HG03565 (cell line): ENCODE results near the gene RPL22L1.
A peak's percentile ranks its signal among the peaks of the same experiment; 100 is the strongest.
"Not testable (repeated sequence)": the region's sequence is repeated elsewhere in the genome, so short reads cannot be mapped to it uniquely, and the experiment has no call there.

Experiments used
- ATAC-seq: cut with Tn5 transposase; IDR thresholded peaks from one replicate; pipeline ENCODE4 v1.9.1; 2021; ENCODE audit warnings: mild to moderate bottlenecking, moderate library complexity; ENCODE audit not compliant: unreplicated experiment

RPL22L1 gene

DNA sequence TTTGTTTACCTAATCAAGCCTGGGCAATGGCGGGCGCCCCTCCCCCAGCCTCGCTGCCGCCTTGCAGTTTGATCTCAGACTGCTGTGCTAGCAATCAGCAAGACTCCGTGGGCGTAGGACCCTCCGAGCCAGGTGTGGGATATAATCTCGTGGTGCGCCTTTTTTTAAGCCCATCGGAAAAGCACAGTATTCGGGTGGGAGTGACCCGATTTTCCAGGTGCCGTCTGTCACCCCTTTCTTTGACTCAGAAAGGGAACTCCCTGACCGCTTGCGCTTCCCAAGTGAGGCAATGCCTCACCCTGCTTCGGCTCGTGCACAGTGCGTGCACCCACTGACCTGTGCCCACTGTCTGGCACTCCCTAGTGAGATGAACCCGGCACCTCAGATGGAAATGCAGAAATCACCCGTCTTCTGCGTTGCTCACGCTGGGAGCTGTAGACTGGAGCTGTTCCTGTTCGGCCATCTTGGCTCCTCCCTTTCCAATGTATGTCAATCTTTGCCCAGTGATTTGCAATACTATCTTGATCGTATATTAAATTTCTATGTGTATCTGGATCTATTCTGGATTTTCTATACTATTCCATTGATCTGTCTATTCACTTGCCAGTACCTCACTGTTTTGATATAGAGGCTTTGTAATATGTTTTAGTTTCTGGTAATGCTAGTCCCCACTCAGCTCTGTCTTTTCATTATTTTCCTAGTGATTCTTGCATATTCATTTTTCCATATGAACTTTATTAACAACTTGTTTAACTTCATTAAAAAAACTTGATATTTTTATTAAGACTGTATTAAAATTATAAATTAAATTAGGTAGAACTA lies 14.3 kb upstream of the RPL22L1 start:
- not testable (repeated sequence) for ATAC-seq

DNA sequence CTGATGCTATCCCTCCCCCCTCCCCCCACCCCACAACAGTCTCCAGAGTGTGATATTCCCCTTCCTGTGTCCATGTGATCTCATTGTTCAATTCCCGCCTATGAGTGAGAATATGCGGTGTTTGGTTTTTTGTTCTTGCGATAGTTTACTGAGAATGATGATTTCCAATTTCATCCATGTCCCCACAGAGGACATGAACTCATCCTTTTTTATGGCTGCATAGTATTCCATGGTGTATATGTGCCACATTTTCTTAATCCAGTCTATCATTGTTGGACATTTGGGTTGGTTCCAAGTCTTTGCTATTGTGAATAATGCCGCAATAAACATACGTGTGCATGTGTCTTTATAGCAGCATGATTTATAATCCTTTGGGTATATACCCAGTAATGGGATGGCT lies 8.7 kb upstream of the RPL22L1 start:
- ATAC-seq, result not testable (repeated sequence)

DNA sequence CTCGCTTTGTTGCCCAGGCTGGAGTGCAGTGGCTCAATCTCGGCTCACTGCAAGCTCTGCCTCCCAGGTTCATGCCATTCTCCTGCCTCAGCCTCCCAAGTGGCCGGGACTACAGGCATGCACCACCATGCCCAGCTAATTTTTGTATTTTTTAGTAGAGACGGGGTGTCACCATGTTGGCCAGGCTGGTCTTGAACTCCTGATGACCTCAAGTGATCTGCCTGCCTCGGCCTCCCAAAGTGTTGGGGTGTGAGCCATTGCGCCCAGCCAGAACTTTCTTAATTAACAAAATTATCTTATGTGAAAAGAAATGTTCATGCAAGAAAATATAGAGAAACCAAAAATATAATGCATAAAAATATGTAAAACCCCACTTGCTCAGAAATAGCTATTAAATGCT lies 7.3 kb upstream of the RPL22L1 start:
- not testable (repeated sequence) for ATAC-seq

DNA sequence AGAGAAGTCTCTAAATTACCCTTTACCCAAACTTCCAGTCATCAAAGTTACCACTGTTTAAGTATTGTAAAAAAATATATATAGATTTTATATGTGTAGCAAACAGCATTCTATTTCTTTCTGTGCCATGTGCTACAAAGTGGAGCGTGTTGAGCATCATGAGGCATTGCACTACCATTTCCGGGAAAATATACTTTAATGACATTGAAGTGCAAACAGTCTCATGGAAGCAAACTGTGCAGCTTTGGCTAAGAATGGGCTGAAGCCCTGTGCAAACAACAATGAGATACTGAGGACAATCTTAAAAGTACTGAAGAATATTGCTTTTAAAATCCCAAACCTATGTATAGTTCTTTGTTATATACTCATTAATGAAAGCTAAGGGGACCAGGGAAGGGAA lies 6.5 kb upstream of the RPL22L1 start:
- no peak for ATAC-seq

DNA sequence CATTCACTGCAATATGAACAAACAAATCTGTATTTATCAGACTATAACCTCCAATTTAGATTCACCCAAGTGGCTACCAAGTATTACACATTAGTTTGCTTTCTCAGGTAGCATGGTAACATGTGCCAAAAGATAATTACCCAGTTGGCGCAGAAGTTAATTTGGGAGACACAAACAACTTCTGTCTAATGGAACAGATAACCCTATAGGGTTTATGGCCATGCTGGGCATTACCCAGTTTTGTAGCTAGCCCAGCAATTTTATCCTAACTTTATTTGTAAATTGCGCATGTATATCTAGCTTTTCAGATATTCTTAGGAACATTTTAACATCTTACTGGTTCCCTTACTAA lies 780 bp downstream of the RPL22L1 start:
- ATAC-seq, result no peak

DNA sequence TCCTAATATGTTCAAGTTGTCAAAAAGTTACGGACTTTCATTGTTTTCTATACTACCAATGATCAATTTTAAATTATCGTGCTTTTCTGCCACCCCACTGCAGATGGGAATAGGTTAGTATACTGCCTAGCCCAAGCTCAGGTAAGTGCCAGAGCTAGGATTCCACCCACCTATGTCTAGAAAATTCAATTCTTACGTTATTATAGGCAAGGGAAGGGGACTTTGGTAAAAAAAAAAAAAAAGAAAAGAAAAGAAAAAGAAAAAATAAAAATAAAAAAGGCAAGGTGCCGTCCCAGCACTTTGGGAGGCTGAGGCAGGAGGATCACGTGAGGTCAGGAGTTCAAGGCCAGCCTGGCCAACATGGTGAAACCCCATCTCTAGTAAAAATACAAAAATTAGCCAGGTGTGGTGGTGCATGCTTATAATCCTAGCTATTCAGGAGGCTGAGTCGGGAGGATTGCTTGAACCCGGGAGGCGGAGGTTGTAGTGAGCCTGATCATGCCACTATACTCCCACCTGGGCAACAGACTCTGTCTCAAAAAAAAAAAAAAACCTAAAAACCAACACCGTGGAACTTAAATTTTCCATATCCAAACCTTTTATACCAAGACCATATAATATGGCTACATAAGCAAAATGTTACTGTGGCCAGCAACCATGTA lies 1.3 kb downstream of the RPL22L1 start:
- ATAC-seq, result no peak

DNA sequence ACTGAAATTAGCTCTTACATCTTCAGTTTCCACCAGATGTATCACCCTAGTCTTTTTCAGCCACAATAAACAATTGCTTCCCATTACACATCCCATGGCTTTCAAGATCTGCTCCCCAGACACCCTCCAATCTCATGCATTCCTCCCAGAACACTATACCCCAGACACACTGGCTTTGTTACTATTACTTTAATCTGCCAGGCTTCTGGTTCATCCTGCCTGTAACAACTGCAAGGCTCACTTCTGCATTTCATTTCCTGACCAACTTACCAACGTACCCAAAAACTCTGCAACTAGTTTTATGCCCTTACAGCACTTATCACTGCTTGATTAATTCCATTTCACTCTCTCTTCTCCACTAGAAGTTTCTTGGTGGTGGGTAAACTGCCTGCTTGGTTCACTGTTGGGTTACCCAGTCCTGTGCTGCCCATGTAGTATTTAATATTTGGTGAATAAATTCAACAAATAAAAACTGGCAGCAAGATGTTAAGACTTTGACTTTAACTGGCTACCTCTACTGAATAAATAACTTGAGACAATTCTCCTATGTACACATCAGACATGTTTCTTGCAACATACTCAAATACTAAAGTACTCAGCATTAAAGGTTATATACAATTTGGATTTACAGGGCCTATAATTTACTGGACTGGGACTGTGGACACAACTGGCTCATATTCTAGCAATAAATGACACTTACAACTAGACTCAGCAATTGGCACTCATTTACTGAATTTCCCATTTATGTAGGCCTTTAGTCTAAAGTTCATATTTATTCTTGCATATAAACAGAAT lies 2.7 kb downstream of the RPL22L1 start:
- peak; percentile 22 for ATAC-seq

DNA sequence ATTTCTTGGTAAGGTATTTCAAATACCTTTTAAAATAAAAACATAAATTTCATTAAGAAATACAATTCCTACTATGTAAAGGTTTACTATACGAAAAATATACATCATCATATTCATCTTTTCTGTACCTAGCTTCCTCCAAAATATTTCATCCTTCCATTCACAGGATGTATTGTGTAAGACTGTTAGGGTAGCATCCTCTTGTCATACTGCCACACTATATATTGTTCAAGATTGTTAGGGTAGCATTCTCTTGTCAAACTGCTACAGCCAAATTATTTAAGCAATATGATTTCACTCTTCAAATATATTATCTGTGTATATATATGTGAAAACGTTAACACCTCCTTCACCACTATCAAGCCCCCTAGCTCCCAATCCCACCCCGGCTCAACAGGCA lies 3.5 kb downstream of the RPL22L1 start:
- ATAC-seq, result no peak

DNA sequence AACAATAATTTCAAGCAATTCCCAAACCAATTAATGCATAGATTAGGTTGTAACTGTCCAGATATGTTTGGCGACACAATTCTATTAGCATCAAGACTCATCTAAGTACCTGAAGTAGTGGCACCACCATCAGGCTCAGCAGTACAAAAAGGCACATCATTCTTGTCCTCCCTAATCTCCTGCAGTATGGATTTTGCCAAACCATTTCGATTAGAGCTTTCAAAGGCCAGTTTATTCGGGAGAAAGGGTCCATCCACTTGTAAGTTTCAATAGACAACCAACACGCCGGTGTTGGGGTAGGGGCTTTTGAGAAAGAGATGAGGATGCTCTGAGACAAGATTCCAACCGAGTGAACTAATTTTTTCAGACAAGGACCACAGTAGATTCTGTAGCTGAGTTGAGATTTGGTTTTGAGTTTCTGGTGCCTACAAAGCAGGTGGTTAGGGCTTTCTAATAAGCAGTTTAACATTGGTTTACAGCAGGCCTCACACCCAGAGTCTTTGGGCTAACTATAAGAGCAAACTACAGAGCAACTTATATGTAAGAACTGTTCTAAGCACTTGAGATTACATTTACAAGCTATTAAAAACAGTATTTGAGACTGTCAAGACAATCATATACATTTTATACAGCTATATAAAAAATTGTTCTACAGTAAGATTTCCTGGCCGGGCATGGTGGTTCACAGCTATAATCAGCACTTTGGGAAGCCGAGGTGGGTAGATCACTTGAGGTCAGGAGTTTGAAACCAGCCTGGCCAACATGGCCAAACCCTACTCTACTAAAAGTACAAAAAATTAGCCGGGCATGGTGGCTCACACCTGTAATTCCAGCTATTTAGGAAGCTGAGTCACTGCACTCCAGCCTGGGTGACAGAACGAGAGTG lies 4.5 kb downstream of the RPL22L1 start:
- no peak for ATAC-seq

DNA sequence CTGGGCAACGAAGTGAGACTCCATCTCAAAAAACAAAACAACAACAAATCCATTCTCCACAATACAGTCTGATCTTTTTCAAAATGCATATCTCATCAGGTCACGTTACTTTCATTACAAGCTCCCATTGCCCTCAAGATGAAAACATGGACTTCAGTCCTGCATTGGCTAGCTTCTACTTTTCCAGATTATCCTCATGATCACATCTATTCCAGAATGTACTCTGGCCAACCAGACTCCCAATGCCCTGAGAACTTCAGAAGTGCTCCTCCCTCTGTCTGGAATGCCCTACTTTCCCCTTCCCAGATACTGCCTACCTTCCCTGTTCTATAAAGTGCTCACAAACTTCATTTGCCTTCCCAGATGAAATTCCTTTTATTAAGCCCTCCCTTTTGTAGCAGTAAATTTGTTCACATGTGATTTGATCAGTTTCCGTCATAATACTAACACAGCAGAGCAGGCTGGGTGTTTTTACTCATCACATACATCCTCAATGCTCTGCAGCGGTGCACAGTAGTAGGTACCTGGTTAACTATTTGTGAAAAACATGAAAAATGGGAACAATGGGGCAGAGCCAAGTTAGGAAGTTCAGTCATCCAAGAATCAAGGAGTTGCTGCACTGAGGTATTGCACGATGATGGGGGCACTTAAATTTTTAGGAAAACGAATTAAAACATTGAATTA lies 5.3 kb downstream of the RPL22L1 start:
- ATAC-seq, result no peak

DNA sequence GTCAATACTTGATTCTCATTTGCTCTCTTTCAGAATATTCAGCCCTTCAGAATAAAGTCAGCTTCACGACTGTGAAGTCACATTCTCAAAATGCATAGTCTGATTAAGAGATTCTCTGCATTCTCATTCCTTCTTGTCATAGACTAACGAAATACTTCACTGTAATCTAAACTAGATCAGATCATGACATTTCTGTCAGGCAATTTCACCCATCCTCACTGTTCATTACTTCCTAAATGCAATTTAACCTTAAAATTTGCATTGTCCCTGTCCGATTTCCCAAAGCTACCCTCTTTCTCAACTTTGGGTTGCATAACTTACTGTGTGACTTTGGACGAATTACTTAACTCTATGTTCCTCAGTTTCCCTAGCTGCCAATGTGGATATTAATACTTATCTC lies 6.2 kb downstream of the RPL22L1 start:
- ATAC-seq, result no peak

DNA sequence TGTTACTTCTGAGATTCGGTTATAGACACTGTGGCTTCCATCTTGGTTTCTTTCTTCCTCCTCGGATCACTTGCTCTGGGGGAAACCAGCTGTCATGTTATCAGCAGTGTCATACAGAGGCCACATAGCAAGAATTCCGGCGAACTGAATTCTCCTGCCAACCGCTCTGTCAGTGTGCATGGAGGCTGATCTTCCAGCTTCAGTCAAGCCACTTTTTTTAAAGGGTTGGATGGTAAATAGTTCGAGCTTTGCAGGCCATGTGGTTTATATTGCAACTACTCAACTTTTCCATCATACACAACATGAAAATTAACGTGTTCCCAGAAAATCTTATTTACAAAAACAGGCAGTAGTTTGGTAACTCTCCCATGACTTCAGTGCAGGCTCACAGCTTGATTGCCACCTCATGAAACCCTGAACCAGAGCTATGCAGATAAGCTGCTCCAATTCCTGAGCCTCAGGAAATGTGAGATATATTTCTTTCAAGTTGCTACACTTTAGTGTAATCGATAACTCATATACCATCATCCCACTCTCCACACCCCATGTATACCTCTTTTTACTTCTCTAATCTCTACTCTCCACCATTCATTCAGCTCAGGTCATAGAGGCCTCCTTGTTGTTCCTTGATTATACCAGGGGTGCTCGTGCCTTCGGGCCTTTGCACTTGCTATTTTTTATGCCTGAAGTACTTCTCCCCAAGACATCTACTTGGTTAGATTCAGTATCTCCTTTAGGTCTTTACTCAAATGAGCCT lies 7.2 kb downstream of the RPL22L1 start:
- no peak for ATAC-seq

DNA sequence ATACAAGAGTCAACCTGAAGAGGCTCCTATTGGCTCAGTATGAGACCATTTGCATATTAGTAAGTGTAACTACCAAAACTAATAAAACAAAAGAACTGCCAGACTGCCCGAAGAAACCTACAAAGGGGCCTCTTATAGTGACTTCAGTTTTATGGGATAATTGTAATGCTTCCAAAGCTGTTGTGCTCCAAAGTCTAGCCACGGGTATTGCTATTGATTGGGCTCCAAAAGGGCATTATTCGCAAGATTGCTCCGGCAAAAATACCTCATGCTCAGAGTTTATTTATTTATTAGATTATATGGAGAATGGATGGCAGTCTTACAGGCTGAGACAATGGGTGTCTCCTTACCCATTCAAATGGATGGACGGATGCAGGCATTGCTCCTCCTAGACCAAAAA lies 11.4 kb downstream of the RPL22L1 start:
- ATAC-seq, result no peak

DNA sequence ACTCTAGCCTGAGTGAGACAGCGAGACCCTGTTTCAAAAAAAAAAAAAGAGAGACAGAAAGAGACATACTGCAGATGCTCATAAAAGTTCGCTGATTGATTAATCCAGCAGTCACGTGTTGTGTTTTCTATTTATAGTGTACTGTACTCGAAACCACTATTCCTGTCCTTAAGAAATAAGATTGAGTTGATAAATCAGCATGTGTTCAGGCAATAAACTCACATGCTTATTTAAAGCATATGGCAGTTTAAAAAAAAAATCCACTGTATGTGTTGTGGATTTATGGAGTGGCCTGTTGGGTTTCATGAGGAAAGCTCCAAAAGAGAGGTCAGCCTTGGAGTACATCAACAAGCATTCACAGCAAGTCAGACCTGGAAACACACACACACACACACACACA lies 17.7 kb downstream of the RPL22L1 start:
- ATAC-seq, result no peak

DNA sequence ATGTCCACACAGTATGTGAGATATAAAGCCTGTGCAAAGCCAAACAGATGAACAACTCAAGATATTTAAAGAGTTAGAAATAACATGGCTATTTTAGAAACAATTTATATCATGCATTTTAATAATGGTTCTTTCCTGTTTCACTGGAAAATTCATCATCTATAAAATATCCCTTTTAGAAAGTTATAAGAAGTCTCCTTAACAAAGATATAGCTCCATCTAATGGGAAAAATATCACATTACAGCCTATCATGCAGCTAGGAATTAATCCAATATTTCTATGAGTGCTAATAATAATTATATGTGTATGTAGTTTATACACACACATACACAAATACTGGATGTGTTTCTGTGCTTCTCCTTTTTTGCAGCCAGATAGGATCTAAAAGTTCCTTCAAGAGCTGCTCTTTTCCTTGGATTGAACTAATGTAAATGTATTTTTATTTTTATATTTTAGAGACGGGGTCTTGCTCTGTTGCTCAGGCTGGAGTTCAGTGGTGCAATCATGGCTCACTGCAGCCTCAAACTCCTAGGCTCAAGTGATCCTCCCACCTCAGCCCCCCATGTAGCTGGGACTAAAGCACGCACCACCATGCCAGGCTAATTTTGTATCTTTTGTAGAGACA lies 21.6 kb downstream of the RPL22L1 start:
- ATAC-seq, result no peak

DNA sequence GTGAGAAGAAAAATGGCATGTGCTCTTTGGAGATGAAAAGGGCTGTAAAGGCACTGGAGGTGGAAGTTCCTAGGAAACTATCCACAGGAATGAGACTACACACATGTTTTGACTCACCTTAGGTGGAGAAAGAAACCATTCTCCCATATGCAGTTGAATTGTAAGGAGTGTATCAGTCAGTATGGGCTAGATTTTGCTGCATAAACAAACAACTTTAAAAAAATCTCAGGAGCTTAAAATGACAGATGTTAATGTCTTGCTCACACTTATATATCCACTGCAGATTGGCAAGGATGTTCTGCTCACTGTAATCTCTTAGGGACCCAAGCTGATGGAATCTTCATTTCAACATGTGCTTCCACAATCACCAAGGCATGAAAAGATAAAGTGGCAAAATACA lies 25.6 kb downstream of the RPL22L1 start:
- ATAC-seq, result no peak

DNA sequence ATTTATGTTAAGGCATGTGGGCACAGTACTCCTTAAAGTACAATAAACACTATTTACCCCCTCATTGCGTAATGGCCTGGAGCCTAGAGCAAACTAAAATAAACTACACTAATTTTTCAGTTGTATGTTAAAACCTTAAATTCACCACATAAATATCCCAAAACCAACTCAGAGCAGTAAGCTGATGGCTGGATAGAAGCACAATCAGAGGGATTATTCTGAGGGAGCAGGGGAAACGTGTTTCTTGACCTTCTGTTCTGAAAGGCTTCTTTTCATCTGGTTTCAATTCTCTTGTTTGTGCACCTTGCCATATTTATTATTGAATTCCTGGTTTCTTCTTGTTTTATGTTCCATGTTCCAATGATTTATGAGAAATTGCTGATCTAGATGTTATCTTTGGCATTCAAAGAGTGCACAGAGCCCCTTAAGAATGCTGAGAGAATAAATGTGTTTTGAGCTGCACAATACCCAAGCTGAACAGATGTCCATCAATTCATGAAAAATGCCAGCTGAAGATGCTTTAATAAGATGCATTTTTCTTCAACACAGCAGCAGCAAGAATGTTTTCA lies 29.6 kb downstream of the RPL22L1 start:
- no peak for ATAC-seq

DNA sequence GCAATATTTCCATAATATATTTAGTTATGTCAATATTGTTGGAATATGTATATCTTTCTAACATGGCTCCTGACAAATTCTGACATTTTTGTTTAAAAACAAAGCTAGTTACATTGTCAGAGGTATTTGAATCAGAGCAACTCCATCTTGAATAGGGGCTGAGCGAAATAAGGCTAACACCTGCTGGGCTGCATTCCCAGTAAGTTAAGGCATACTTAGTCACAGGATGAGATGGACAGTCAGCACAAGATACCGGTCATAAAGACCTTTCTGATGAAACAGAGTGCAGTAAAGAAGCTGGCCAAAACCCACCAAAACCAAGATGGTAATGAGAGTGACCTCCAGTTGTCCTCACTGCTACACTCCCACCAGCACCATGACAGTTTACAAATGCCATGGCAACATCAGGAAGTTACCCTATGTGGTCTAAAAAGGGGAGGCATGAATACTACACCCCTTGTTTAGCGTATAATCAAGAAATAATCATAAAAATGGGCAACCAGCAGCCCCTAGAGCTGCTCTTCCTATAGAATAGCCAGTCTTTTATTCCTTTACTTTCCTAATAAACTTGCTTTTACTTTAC lies 30.4 kb downstream of the RPL22L1 start:
- no peak for ATAC-seq
